Stimulated activated CD4-positive, alpha-beta T cell treated with anti-CD3 and anti-CD28 coated beads, Interleukin-12 subunit alpha, Interleukin-12 subunit beta, amount 100 ng/mL, for 48 hours (primary cell): ENCODE data around the gene GIMAP4.
"Not testable (repeated sequence)": the region's sequence is repeated elsewhere in the genome, so short reads cannot be mapped to it uniquely, and the experiment has no call there.

Experiments
- DNase-seq, 3 donors: peaks; one replicate each; pipeline ENCODE4 v3.0.0-alpha.2; 2020; ENCODE audit warnings: low read depth in 2 of 3, low spot score in 1 of 3

The GIMAP4 gene

GRCh38 chr7:150567169-150567568, at the start of gene GIMAP4:
Gene GIMAP4, plus strand, starts transcription at chr7:150567390. Its CDS starts 2,512 bp downstream, at chr7:150569902.
- no peak for DNase-seq

- no peak for DNase-seq
Observed at GRCh38 chr7:150519310-150519709, 47.9 kb upstream of the GIMAP4 start.

GRCh38 chr7:150520145-150520544, 47.0 kb upstream of the GIMAP4 start:
- peak in 2 of 3 donors; percentile 24 to 27 for DNase-seq

GRCh38 chr7:150522931-150523330, 44.3 kb upstream of the GIMAP4 start:
- DNase-seq = not testable (repeated sequence)

GRCh38 chr7:150524018-150524417, 43.2 kb upstream of the GIMAP4 start:
- no peak for DNase-seq

- DNase-seq = no peak
Observed at GRCh38 chr7:150531704-150532103, 35.5 kb upstream of the GIMAP4 start.

GRCh38 chr7:150538259-150538658, 28.9 kb upstream of the GIMAP4 start:
- DNase-seq = no peak

- DNase-seq = no peak
Observed at GRCh38 chr7:150553163-150553562, 14.0 kb upstream of the GIMAP4 start.

- DNase-seq = no peak
Observed at GRCh38 chr7:150556521-150557138, 10.6 kb upstream of the GIMAP4 start.

- DNase-seq = no peak
Observed at GRCh38 chr7:150560486-150560885, 6.7 kb upstream of the GIMAP4 start.

- DNase-seq = no peak
Observed at GRCh38 chr7:150562919-150563318, 4.3 kb upstream of the GIMAP4 start.

GRCh38 chr7:150564006-150564405, 3.2 kb upstream of the GIMAP4 start:
- DNase-seq = no peak

- no peak for DNase-seq
Observed at GRCh38 chr7:150564566-150564965, 2.6 kb upstream of the GIMAP4 start.

GRCh38 chr7:150565239-150565638, 2.0 kb upstream of the GIMAP4 start:
- DNase-seq = no peak

GRCh38 chr7:150566123-150566522, 1.1 kb upstream of the GIMAP4 start:
- no peak for DNase-seq

GRCh38 chr7:150566572-150566971, 618 bp upstream of the GIMAP4 start:
- DNase-seq = no peak

GRCh38 chr7:150567871-150568301, 696 bp downstream of the GIMAP4 start:
- no peak for DNase-seq

- DNase-seq = no peak
Observed at GRCh38 chr7:150568714-150569113, 1.5 kb downstream of the GIMAP4 start.

GRCh38 chr7:150569245-150569955, 2.2 kb downstream of the GIMAP4 start:
- DNase-seq = no peak

GRCh38 chr7:150570556-150571465, 3.6 kb downstream of the GIMAP4 start:
- no peak for DNase-seq

- DNase-seq = no peak
Observed at GRCh38 chr7:150572496-150572895, 5.3 kb downstream of the GIMAP4 start.
